ENCODE results near the gene TRIP10.

- TF ChIP-seq, protein P1, sequence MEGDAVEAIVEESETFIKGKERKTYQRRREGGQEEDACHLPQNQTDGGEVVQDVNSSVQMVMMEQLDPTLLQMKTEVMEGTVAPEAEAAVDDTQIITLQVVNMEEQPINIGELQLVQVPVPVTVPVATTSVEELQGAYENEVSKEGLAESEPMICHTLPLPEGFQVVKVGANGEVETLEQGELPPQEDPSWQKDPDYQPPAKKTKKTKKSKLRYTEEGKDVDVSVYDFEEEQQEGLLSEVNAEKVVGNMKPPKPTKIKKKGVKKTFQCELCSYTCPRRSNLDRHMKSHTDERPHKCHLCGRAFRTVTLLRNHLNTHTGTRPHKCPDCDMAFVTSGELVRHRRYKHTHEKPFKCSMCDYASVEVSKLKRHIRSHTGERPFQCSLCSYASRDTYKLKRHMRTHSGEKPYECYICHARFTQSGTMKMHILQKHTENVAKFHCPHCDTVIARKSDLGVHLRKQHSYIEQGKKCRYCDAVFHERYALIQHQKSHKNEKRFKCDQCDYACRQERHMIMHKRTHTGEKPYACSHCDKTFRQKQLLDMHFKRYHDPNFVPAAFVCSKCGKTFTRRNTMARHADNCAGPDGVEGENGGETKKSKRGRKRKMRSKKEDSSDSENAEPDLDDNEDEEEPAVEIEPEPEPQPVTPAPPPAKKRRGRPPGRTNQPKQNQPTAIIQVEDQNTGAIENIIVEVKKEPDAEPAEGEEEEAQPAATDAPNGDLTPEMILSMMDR (IDR thresholded peaks at IDR 0.05), result no peak
- TF ChIP-seq POLR2A (IDR thresholded peaks at IDR 0.05), result no peak
Measured at GRCh38 chr19:6697291-6697690, 42.2 kb upstream of the TRIP10 start.

All from thyroid gland (tissue), 4 donors.